ENCODE data around the gene SYNJ2.
"Not testable (repeated sequence)": the region's sequence is repeated elsewhere in the genome, so short reads cannot be mapped to it uniquely, and the experiment has no call there.

DNA sequence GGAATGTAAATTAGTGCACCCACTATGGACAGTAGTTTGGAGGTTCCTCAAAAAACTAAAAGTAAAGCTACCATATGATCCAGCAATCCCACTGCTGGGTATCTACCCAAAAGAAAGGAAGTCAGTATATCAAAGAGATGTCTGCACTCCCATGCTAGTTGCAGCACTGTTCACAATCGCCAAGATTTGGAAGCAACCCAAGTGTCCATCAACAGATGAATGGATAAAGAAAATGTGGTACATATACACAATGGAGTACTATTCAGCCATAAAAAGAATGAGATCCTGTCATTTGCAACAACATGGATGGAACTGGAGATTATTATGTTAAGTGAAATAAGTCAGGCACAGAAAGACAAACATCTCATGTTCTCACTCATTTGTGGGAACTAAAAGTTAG lies 30.8 kb upstream of the SYNJ2 start:
- not testable (repeated sequence) for TF ChIP-seq SUZ12 (IDR thresholded peaks at IDR 0.05; ENCODE audit: extremely low read depth, insufficient read depth, insufficient read length); ZNF274 (IDR thresholded peaks at IDR 0.05; ENCODE audit: low read depth, low read length)

All from NT2/D1 (cell line).